Measurements from ENCODE around the gene STAB2.

The STAB2 gene

GRCh38 chr12:103634732-103635131 lies 47.7 kb downstream of the STAB2 start:
- no peaks in the 10 kb centered on the region for H3K36me3 ChIP-seq (ENCODE audit: low read depth)
- ATAC-seq (ENCODE audit: low read depth) = no peak
- no peaks in the 10 kb centered on the region for H3K4me1 ChIP-seq (ENCODE audit: insufficient read depth, poor library complexity, severe bottlenecking)
- H3K4me3 ChIP-seq (ENCODE audit: severe bottlenecking) = no peak overlapping the region
- no peaks in the 10 kb centered on the region for H3K9me3 ChIP-seq (ENCODE audit: severe bottlenecking)
- no peak overlapping the region for H3K27ac ChIP-seq (ENCODE audit: poor library complexity, severe bottlenecking)
- TF ChIP-seq CTCF (IDR thresholded peaks at IDR 0.05; ENCODE audit: poor library complexity, severe bottlenecking) = no peak
- H3K27me3 ChIP-seq (ENCODE audit: insufficient read depth, poor library complexity, severe bottlenecking) = no peaks in the 10 kb centered on the region
- DNase-seq (ENCODE audit: low spot score) = no peak

- no peaks in the 10 kb centered on the region for H3K36me3 ChIP-seq (ENCODE audit: low read depth)
- H3K27ac ChIP-seq (ENCODE audit: poor library complexity, severe bottlenecking) = no peak overlapping the region
- no peaks in the 10 kb centered on the region for H3K4me1 ChIP-seq (ENCODE audit: insufficient read depth, poor library complexity, severe bottlenecking)
- TF ChIP-seq CTCF (IDR thresholded peaks at IDR 0.05; ENCODE audit: poor library complexity, severe bottlenecking) = no peak
- no peaks in the 10 kb centered on the region for H3K9me3 ChIP-seq (ENCODE audit: severe bottlenecking)
- H3K27me3 ChIP-seq (ENCODE audit: insufficient read depth, poor library complexity, severe bottlenecking) = no peaks in the 10 kb centered on the region
- DNase-seq (ENCODE audit: low spot score) = no peak
- no peak overlapping the region for H3K4me3 ChIP-seq (ENCODE audit: severe bottlenecking)
- ATAC-seq (ENCODE audit: low read depth) = no peak; the same call in 2 of the 3 replicates
Observed at GRCh38 chr12:103635419-103635818, 48.3 kb downstream of the STAB2 start.

- no peak for TF ChIP-seq CTCF (IDR thresholded peaks at IDR 0.05; ENCODE audit: poor library complexity, severe bottlenecking)
- Histone ChIP-seq H3K36me3 (ENCODE audit: low read depth) (no peaks in the 10 kb centered on the region), H3K27ac (ENCODE audit: poor library complexity, severe bottlenecking) (no peak overlapping the region), H3K4me3 (ENCODE audit: severe bottlenecking) (no peak overlapping the region), H3K27me3 (ENCODE audit: insufficient read depth, poor library complexity, severe bottlenecking) (no peaks in the 10 kb centered on the region), H3K9me3 (ENCODE audit: severe bottlenecking) (no peaks in the 10 kb centered on the region), H3K4me1 (ENCODE audit: insufficient read depth, poor library complexity, severe bottlenecking) (no peaks in the 10 kb centered on the region)
- ATAC-seq (ENCODE audit: low read depth) = no peak
- DNase-seq (ENCODE audit: low spot score) = no peak
Observed at GRCh38 chr12:103637021-103637420, 49.9 kb downstream of the STAB2 start.

GRCh38 chr12:103637429-103637828 lies 50.4 kb downstream of the STAB2 start:
- no peaks in the 10 kb centered on the region for H3K27me3 ChIP-seq (ENCODE audit: insufficient read depth, poor library complexity, severe bottlenecking)
- no peak for DNase-seq (ENCODE audit: low spot score)

More at GRCh38 chr12:103637429-103637828, 50.4 kb downstream of the STAB2 start:
- H3K36me3 ChIP-seq (ENCODE audit: low read depth) = no peaks in the 10 kb centered on the region
- TF ChIP-seq CTCF (IDR thresholded peaks at IDR 0.05; ENCODE audit: poor library complexity, severe bottlenecking) = no peak
- no peak overlapping the region for H3K27ac ChIP-seq (ENCODE audit: poor library complexity, severe bottlenecking)
- H3K4me3 ChIP-seq (ENCODE audit: severe bottlenecking) = no peak overlapping the region
- no peaks in the 10 kb centered on the region for H3K4me1 ChIP-seq (ENCODE audit: insufficient read depth, poor library complexity, severe bottlenecking)
- H3K9me3 ChIP-seq (ENCODE audit: severe bottlenecking) = no peaks in the 10 kb centered on the region
- ATAC-seq (ENCODE audit: low read depth) = no peak

All from RWPE2 (cell line).